Sciatic nerve (tissue), 2 donors: Measurements from ENCODE around the gene ANKRD2. TPM values are rescaled to one million over a fixed set of nuclear protein-coding genes. Genes with fewer than 3 reads are reported as not detected.
"Not testable (repeated sequence)": the region's sequence is repeated elsewhere in the genome, so short reads cannot be mapped to it uniquely, and the experiment has no call there.

Source experiments
- ATAC-seq: fragments of 200-7000 bp; cut with Tn5 transposase; one replicate; pipeline ENCODE4 v1.9.1; 2020; ENCODE audit warnings: mild to moderate bottlenecking, moderate library complexity
- DNase-seq: peaks from one replicate; pipeline ENCODE4 v3.0.0-alpha.2; 2020; ENCODE audit warnings: low spot score
- intact Hi-C: fragments of 100-400 bp; cut with DNase I; formaldehyde crosslinking; loops from one replicate; pipeline ENCODE4 v1.14.2; 2022
- total RNA-seq: library from RNA; stranded (reverse); fragmentation: NEBNext Ultra II Directional; extraction: Animal tissue kit (Norgen Biotek cat#: 25700); gene quantifications from one replicate; pipeline ENCODE4 v1.2.1, GENCODE V29; 2021
- donor health status: DM: no; HTN: no; CAD: no.
- donor health status: DM: no; HTN: no; CAD: no.

Gene ANKRD2, protein sequence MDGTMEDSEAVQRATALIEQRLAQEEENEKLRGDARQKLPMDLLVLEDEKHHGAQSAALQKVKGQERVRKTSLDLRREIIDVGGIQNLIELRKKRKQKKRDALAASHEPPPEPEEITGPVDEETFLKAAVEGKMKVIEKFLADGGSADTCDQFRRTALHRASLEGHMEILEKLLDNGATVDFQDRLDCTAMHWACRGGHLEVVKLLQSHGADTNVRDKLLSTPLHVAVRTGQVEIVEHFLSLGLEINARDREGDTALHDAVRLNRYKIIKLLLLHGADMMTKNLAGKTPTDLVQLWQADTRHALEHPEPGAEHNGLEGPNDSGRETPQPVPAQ
- not detected for total RNA-seq

DNA sequence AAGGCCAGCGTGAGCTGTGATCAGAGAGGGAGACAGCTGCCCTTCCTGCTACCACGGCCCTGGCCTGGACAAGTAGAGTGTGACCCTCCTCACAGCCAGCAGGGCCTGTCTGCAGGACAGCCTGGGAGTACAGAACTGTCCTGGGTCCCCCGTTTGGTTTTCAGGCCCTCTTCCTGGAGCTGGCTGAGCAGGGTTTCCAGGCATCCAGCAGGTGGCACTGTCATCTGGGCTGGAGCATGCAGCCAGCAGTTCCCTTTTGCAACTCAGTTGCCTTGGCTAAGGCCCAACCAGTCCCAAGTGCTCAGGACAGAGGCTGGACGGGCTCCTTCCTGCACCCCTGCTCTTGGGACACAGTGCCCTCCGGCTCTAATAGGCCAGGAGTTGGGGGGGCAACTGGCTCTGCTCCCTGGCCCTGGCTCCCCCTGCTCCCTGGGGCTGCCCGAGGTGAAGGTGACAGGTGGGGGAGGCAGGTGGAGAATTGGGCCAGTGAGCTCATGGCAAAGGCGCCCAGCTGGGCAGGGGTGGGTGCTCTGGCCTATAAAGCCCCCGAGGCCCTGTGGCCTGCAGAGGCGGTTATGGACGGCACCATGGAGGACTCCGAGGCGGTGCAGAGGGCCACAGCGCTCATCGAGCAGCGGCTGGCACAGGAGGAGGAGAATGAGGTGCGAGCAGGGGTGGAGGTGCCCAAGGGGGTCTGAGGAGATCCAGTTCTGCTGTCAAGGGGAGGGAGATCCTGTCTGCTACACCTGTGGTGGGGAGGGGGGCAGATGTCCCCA is at the start of gene ANKRD2:
Gene ANKRD2, plus strand, starts transcription at position 566 of the 776 bp plus-strand sequence. Its CDS starts 10 bp downstream, at position 576.
- ATAC-seq: peak; percentile 84
- intact Hi-C loops: no loop called here
- peak; percentile 85 for DNase-seq

DNA sequence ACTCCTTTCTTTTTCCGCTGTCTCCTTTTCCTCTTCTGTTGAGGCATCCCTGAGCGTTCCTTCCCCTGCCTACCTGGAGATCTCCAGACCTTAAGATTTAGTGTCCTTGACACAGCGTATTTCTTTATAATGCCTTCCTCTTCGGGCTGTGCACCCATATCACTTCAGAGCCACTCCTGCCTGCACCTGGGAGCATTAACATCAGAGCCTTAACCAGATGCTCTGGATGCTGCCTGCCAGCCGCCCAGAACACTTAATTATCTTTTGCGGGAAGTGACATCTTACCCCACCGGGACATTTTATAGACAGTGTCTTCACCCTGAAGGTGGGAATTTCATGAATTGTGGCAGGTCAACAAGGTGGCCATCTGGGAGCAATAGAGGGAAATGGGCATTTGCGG is 49.6 kb upstream of the ANKRD2 start:
- DNase-seq (no peak), ATAC-seq (no peak)
- intact Hi-C loops: no loop called here

DNA sequence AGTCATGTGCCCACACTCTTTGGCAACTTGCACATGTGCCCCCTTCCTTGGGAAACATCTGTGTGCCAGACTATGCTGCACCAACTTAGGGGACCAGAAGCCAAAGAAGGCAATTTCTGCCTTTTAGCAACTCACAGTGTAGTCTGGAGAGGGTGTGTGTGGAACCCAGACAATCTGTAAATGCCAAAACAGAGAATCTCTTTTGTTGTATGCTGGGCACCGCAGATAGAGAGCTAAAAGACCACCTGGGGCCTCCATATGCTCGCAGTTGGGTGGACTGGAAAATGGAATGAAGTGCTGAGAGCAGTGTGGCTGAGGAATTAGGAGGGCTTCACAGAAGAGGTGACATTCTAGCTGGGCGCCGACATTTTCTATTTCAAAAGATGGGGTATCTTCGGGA is 47.5 kb upstream of the ANKRD2 start:
- intact Hi-C loops: no loop called here
- DNase-seq: no peak
- no peak for ATAC-seq

DNA sequence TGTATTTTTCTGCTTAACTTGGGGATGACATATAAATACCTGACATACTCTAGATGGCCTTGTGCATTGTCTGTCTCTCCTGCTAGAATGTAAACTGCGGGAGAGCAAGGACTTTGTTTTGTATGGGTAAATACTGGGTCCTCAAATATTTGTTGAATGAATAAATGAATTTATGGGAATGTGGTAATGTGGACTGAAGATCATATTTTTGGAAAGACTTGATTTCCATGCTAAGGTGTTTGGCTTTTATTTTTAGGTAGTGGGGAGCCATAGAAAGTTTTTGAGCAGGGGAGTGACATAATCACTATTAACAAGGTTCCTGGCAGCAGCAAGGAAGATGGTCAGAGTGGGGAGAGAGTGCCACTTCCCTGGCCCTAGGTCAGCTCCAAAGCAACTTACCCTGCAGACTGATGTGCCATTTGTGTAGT is 46.9 kb upstream of the ANKRD2 start:
- intact Hi-C loops: no loop called here
- ATAC-seq: no peak
- no peak for DNase-seq

DNA sequence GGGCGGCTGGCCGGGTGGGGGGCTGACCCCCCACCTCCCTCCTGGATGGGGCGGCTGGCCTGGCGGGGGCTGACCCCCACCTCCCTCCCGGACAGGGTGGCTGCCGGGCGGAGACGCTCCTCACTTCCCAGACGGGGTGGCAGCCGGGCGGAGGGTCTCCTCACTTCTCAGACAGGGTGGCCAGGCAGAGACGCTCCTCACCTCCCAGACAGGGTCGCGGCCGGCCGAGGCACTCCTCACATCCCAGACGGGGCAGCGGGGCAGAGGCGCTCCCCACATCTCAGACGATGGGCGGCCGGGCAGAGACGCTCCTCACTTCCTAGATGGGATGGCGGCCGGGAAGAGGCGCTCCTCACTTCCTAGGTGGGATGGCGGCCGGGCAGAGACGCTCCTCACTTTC is 43.7 kb upstream of the ANKRD2 start:
- not testable (repeated sequence) for DNase-seq

DNA sequence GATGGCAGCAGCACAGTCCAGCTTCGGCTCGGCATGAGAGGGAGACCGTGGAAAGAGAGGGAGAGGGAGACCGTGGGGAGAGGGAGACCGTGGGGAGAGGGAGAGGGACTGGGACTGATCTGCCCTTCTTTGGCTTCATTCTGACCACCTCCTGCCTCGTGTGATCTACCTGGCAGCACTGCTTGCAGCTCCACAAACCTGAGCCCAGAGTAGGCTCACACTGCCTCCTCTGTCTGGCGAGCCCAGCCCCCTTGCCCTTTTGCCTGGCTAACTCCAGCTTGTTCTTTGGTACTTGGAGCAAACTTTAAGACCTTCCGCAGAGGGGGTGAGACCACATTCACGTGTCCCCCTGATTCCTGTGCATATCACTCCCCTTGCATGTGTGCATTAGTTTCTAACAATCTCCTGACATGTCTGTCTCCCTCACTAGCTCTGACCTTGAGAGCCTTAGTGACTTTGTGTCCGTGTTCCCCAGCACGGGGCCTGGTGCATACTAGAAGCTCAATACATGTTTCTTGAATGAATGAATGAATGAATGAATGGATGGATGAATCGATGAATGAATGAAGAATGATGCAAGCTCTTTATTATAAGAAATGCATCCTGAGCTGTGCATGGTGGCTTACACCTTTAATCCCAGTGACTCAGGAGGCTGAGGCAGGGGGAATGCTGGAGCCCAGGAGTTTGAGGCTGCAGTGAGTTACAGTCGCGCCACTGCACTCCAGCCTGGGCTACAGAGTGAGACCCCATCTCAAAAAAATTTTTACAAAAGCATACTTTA is 42.7 kb upstream of the ANKRD2 start:
- ATAC-seq (no peak), DNase-seq (no peak)
- intact Hi-C loops: no loop called here

More for the DNA sequence above, 43.7 kb upstream of the ANKRD2 start:
- ATAC-seq, intact Hi-C loops: not testable (repeated sequence)

DNA sequence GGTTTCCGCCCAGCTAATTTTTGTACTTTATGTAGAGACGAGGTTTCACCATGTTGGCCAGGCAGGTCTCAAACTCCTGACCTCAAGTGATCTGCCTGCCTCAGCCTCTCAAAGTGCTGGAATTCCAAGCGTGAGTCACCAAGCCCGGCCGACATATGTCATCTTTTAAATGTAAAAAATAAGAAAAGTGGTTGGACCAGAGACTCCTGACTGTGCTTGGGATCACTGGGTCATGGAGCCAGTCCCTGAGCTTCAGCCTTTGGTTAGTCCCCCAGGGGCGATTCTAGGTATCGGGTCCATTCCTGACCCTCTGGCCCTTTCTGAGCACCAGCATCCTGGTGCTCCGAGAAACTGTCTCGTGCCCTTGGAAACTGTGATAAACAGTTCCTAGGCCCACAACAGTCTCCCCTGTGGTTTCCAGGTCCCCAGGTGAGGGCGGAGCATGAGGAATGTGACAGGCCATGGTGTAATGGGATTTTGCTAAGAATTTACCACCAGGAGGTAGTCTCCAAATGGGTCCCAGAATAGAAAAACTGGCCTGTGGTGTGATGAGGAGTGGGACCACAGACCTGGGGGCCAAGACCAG is 41.1 kb upstream of the ANKRD2 start:
- intact Hi-C loops: no loop called here
- DNase-seq: no peak
- no peak for ATAC-seq

DNA sequence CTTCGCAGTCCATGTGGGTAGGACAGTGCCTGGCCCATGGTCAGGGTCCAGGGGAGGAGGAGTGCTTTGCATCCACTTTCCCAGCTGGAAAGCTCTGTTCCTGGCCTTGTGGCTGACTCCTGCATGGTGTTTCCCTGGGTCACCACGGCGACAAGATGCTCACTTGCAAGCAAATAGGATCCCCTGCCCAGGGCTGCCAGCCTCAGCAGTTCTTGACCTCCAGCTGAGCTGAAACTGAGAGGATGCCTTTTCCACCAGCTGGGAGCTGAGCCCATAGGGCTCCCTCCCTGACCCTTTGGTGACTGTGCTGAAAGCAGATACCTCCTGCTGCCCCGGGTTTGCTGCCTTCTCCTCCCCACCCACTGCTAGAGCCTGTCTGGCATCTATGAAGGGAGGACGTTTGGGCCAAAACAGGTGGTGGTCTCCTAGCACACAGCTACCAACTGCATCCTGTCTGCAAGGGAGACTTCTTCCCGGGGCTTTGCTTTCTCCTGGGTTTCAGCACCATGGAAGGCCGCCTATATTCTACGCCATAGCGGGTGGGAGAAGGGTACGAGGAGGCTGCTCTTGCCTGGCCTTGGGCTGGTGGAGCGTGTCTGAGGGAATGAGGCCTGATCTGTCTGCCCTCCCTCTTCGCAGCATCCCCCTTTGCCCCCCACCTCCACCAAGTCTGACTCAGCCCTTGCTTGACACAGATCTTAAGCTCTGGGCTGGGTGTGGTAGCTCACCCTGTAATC is 39.5 kb upstream of the ANKRD2 start:
- ATAC-seq (peak; percentile 13), DNase-seq (no peak)
- intact Hi-C loops: no loop called here

DNA sequence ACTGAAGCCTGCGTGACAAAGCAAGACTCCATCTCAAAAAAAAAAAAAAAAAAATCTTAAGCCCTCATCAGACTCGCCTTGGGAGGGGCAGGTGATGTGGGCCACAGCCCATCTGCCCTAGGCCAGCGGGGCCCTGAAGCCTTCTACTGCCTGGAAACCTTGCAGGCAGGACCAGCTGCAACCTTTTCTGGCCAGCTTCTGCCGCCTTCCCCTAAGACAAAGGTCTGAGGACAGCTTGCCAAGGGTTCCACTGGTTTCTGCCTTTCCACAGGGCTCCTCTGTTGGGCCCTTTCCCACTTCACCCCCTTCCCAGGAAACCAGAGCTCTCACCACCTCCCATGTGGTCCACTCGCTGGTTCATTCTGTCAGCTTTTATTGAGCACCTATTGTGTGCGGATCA is 38.7 kb upstream of the ANKRD2 start:
- no peak for DNase-seq
- ATAC-seq: no peak
- intact Hi-C loops: no loop called here

DNA sequence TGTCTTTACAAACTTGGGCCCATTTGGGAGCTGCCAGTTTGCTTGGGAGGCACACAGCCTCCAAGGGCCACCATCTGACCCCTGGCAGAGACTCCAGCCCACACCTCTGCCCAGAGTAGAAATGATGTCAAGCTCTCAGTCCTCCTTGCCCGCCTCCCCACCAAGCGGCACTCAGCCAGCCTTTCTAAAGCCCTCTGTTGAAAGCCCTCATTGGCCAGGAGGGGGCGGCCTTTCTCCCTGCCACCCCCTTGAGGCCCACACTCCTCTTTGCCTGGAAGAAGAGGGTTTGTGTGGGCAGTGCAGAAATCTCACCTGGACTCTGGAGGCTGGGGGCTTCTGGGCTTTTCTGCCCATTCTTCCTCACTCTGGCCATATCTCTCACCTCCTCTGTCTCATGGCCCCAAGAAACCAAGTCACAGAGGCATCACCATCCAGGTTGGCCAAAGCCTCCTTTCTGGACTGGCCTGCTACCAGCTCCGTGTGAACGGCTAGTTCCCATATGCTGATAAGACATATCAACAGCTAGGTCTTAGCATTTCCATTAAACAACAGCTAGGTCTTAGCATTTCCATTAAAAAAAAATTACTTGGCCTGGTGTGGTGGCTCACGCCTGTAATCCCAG is 37.7 kb upstream of the ANKRD2 start:
- ATAC-seq (peak; percentile 9), DNase-seq (no peak)
- intact Hi-C loops: no loop called here

DNA sequence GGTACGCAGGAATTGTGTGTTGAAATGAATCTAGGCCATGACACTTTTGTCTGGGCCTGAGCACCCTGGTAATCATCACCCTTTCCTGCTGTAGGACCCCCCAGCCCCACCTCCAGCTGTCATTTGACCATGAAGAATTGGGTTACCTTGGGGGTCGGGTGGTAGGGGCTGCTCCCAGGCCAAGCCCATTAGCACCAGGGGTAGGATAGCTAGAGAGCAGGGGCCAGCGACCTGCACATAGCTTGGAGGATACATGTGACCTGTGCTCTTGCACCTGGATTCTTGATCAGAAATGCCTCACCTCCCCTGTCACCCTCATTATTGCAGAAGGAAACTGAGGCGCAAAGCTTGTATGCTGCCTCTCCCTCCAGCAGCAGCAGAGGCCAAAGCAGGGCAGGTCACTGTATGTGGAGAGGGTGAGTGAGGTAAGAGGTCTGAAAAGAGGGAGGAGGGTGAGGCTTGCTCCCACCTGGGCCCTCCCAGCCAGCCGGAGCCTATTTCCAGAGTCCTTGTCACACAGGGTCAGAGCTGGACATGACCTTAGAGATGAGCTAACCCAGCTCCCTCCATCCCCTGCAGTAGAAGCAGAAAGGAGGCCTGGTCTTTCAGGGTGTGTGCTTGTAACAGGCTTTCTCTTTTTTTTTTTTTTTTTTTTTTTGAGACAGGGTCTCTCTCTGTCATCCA is 35.3 kb upstream of the ANKRD2 start:
- ATAC-seq (no peak), DNase-seq (no peak)
- intact Hi-C loops: no loop called here

DNA sequence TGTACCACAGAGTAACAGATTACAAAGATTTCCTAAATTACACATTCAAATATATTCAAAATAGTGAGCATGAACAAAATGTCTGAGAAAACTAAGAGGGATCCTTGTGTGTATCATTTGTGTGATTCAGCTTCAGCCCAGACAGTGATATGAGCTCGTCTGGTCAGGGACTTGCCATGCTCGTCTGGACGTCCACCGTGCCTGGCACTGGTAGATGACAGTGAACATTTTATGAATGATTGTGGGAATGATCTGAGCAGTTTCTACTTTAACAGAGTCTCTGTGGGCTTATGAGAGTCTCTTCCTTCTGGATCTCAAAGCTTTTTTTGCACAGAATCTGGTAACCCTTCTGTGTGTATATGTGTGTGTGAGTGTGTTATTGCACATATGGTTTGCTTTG is 34.2 kb upstream of the ANKRD2 start:
- ATAC-seq (no peak), DNase-seq (no peak)
- intact Hi-C loops: no loop called here

DNA sequence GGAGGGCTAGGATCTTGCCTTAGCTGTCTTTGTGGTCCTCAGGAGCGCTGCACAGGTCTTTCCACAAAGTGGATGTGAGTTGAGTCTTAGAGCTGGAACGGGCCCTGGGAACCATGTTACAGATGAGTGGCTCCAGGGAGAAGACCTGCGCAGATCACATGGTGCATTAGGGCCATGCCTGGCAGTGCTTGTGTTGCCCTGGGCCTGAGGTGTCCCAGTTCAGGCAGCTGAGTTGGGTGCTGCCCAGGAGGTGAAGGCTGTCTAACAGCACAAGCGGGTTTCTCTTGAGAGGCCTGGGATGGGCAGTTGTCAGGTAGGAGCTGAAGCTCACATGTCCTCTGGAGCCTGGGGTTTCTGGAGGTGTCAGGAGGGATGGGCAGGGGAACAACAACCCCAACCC is 33.7 kb upstream of the ANKRD2 start:
- intact Hi-C loops: no loop called here
- DNase-seq (no peak), ATAC-seq (no peak)

DNA sequence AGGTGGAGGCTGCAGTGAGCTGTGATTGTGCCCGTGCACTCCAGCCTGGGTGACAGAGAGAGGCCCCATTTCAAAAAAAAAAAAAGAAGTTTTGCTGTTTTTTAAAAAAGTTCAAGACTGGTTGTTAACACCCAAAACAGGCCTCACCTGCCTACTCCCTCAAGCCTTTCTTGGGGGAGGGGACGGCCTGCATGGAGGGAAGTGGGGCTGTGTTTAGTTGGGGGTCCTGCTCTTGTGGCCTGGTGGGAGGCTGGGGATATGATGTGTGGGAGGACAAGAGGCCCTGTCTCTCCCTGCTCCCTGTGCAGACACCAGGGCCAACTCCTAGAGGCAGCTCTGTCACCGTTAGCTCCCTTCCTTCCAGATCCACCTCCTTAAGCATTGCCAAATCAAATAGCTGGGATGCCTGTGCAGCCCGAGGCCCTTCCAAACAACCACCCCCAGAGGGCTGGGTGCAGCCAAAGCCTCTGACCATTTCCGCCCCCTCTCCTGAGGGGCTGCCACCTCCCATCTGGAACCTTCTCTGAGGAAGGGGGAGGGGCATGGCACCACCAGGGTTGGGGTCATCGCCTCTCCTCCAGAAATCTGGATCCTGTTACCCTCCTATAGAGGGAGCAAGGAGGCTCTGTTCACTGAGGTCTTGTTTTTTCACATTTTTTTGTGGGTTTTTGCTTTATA is 32.9 kb upstream of the ANKRD2 start:
- DNase-seq (no peak), ATAC-seq (peak; percentile 48)
- intact Hi-C loops: loop anchor here (10.0 kb wide), 1 partner anchor 935 kb away; no protein-coding TSS in a partner anchor

DNA sequence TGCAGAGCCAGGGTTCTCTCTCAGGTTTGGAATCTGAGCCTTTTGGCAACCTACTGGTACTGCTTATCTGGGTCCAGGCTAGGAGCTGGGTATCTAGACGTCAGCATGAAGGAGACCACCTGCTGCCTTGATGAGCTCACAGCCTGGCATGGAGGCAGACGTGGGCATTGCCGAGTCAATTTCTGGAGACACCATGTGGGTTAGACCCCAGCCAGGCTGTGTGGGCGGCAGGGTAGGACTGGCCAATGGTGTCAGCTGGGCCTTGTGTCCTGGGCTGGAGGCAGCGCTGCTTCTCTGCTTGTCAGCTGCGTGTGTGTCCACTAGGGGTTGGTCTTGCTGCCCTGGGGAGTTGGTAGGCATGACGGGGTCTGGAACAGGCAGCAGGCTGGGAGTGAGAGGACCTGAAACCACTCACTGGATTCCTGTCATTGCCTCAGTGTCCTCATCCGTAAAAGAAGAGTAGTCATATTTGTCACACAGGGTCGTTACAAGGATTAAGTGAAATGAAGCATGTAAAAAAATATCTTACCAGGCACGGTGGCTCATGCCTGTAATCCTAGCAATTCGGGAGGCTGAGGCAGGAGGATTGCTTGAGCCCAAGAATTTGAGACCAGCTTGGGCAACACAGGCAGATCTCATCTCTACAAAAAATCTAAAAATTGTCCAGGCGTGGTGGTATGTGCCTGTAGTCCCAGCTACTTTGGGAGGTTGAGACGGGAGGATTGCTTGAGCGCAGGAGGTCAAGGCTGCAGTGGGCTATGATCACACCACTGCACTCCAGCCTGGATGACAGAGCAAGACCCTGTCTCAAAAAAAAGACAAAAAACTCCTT is 31.7 kb upstream of the ANKRD2 start:
- intact Hi-C loops: loop anchor here (10.0 kb wide), 1 partner anchor 934 kb away; no protein-coding TSS in a partner anchor
- no peak for DNase-seq

More for the DNA sequence above, 31.7 kb upstream of the ANKRD2 start:
- ATAC-seq: no peak
